Heart left ventricle (tissue), 16 donors: ENCODE data around the gene COX19. TPM values are rescaled to one million over a fixed set of nuclear protein-coding genes. Genes with fewer than 3 reads are reported as not detected.
"Not testable (repeated sequence)": the region's sequence is repeated elsewhere in the genome, so short reads cannot be mapped to it uniquely, and the experiment has no call there.

Source experiments
- ATAC-seq, 4 donors: fragments of 200-7000 bp; cut with Tn5 transposase; one replicate each; pipeline ENCODE4 v1.9.1; 2020 to 2022; ENCODE audit warnings: moderate library complexity in 4 of 4, mild to moderate bottlenecking in 3 of 4, moderate number of reproducible peaks in 1 of 4
- DNase-seq, 5 donors: peaks; one replicate each; pipeline ENCODE4 v3.0.0-alpha.2; 2020
- H3K27ac ChIP-seq, 12 donors: fragments of 200-600 bp; sonication (generic) in 4 of 12; one replicate each; pipeline versions ENCODE4 v1.5.0 to v1.8.0; 2016 to 2022; ENCODE audit warnings: mild to moderate bottlenecking in 2 of 12
- H3K27me3 ChIP-seq, 9 donors: fragments of 200-600 bp; sonication (generic) in 2 of 9; one replicate each; pipeline versions ENCODE4 v1.5.1 to v1.8.0; 2016 to 2022; ENCODE audit warnings: mild to moderate bottlenecking in 3 of 9
- H3K36me3 ChIP-seq, 9 donors: fragments of 200-600 bp; sonication (generic) in 2 of 9; one replicate each; pipeline versions ENCODE4 v1.5.0 to v1.8.0; 2018 to 2022; ENCODE audit warnings: mild to moderate bottlenecking in 2 of 9
- H3K4me1 ChIP-seq, 12 donors: fragments of 200-600 bp; sonication (generic) in 4 of 12; one replicate each; pipeline versions ENCODE4 v1.5.0 to v1.8.0; 2016 to 2022; ENCODE audit warnings: mild to moderate bottlenecking in 3 of 12
- H3K4me3 ChIP-seq, 12 donors: fragments of 200-600 bp; sonication (generic) in 4 of 12; one replicate each; pipeline versions ENCODE4 v1.5.0 to v1.8.0; 2017 to 2022; ENCODE audit warnings: mild to moderate bottlenecking in 9 of 12, moderate library complexity in 4 of 12
- H3K9me3 ChIP-seq, 12 donors: fragments of 200-600 bp; sonication (generic) in 4 of 12; one replicate each; pipeline versions ENCODE4 v1.5.0 to v1.8.0; 2016 to 2022; ENCODE audit warnings: mild to moderate bottlenecking in 1 of 12
- CTCF ChIP-seq, 12 donors: fragments of 200-600 bp; sonication (generic) in 4 of 12; IDR thresholded peaks; one replicate each; pipeline versions ENCODE4 v1.5.0 to v1.8.0; 2018 to 2022; ENCODE audit warnings: antibody characterized with exemption in 12 of 12, mild to moderate bottlenecking in 5 of 12
- POLR2A ChIP-seq, 2 donors: fragments of 450-650 bp; IDR thresholded peaks; one replicate each; pipeline ENCODE4 v1.6.1; 2017; ENCODE audit warnings: antibody characterized with exemption in 2 of 2, mild to moderate bottlenecking in 2 of 2, moderate library complexity in 2 of 2
- WGBS, 4 donors: extraction: QIAGEN DNeasy Blood & Tissue Kit in 2 of 4; methylation state at CpG; one replicate each; pipeline versions ENCODE4 v1.1.5 to v1.1.7; 2013 to 2018; 5-methylcytosine and 5-hydroxymethylcytosine counted together
- intact Hi-C, 10 donors: fragments of 100-400 bp; cut with DNase I; formaldehyde crosslinking; loops; one replicate each; pipeline versions ENCODE4 v1.11.1 to v1.14.2; 2022
- polyA plus RNA-seq, 2 donors: library from polyadenylated mRNA; stranded (reverse); fragments of 200-250 nt; gene quantifications; one replicate each; pipeline ENCODE4 v1.2.3, GENCODE V29; 2013
- total RNA-seq, 9 donors: library from RNA; depleted of rRNA in 2 of 9; stranded (reverse); fragments of >200 nt in 2 of 9; fragmentation: NEBNext Ultra II Directional in 3 of 9; extraction: Animal tissue kit (Norgen Biotek cat#: 25700) in 3 of 9; gene quantifications; one replicate each; pipeline versions ENCODE4 v1.1.0 to v1.2.4, GENCODE V29; 2016 to 2023
- donor health status: ischemic (EF 13 %, LVEDD 7.1; RV severe dilation, severe dysfunction).
- donor health status: healthy with polysubstance abuse.
- donor health status: DM: no; HTN: yes; CAD: no.
- donor health status: DM: no; HTN: no; CAD: no.
- donor health status: ischemic (EF 25% LVEDD 6.9; RV normal size, moderate dysfunction).
- donor health status: ischemic (EF 25% LVEDD 5.7; RV mildly dilated, moderate dysfunction).
- donor health status: healthy.
- donor health status: DM: yes; HTN: yes; CAD: no.
- donor health status: ischemic (EF 35%, LVEDD 5.7; RV mildly dilated, moderate dysfunction).
- donor health status: nonischemic (EF 11% LVEDD 7.7; RV severe dilation, severe dysfunction).
- donor health status: DM: yes; HTN: yes; CAD: no.
- donor health status: PGD.
- donor health status: ischemic (EF 29% LVEDD 5.4; RV normal size, mild dysfunction).
- donor health status: nonischemic (EF 23%, LVEDD 6.1; RV moderate dilation, normal function).

Gene COX19
- total and polyA plus RNA-seq, 11 donors, result 3.1 to 7.8 (median 6.5) TPM

- no peaks in the 10 kb centered on the region for H3K9me3 ChIP-seq
- no peak for TF ChIP-seq POLR2A (IDR thresholded peaks at IDR 0.05)
- no peak for TF ChIP-seq CTCF (IDR thresholded peaks at IDR 0.05)
- intact Hi-C loops, result no loop called here
- ATAC-seq, result no peak
- 84 to 97% (median 94%) methylated on average over 6 to 21 of the region's 21 CpGs for WGBS, 4 donors
- no peak overlapping the region for H3K4me3 ChIP-seq
- H3K4me1 ChIP-seq, result no peaks in the 10 kb centered on the region
- H3K27ac ChIP-seq, result no peak overlapping the region
- H3K27me3 ChIP-seq, result no peaks in the 10 kb centered on the region
- peaks cover 0 to 34% (median 12%) of the 10 kb centered on the region in 9 donors for H3K36me3 ChIP-seq
- no peak for DNase-seq
Observed at GRCh38 chr7:1005303-1005702, 30.0 kb upstream of the COX19 start.

- peak in 3 of 4 donors; percentile 25 to 46 (median 34) for ATAC-seq
Observed at GRCh38 chr7:1004018-1004852, 28.9 kb upstream of the COX19 start.

GRCh38 chr7:1002445-1002844 is 27.1 kb upstream of the COX19 start:
- H3K4me1 ChIP-seq, H3K4me3 ChIP-seq, H3K27me3 ChIP-seq, intact Hi-C loops, ATAC-seq, H3K9me3 ChIP-seq, DNase-seq, H3K27ac ChIP-seq: not testable (repeated sequence)
- 80 to 91% (median 87%) methylated on average over 3 to 6 of the region's 7 CpGs for WGBS, 4 donors
- H3K36me3 ChIP-seq, result peaks cover 0 to 37% (median 22%) of the 10 kb centered on the region in 9 donors

More at GRCh38 chr7:1004018-1004852, 28.9 kb upstream of the COX19 start:
- TF ChIP-seq CTCF (IDR thresholded peaks at IDR 0.05), result no peak
- TF ChIP-seq POLR2A (IDR thresholded peaks at IDR 0.05), result no peak
- WGBS, 4 donors, result 79 to 87% (median 80%) methylated on average over 26 to 32 of the region's 32 CpGs
- DNase-seq, result no peak
- H3K36me3 ChIP-seq, result peaks cover 0 to 34% (median 12%) of the 10 kb centered on the region in 9 donors
- no peak overlapping the region for H3K4me3 ChIP-seq
- intact Hi-C loops, result no loop called here
- H3K27ac ChIP-seq, result no peak overlapping the region
- H3K4me1 ChIP-seq, result no peaks in the 10 kb centered on the region
- no peaks in the 10 kb centered on the region for H3K27me3 ChIP-seq
- no peaks in the 10 kb centered on the region for H3K9me3 ChIP-seq

GRCh38 chr7:1002026-1002425 is 26.7 kb upstream of the COX19 start:
- ATAC-seq, H3K27me3 ChIP-seq, H3K4me1 ChIP-seq, H3K4me3 ChIP-seq, H3K9me3 ChIP-seq, intact Hi-C loops, H3K27ac ChIP-seq, DNase-seq: not testable (repeated sequence)
- WGBS, 4 donors, result 90 to 94% (median 91%) methylated on average over 4 of the region's 4 CpGs
- H3K36me3 ChIP-seq, result peaks cover 0 to 37% (median 26%) of the 10 kb centered on the region in 9 donors

- H3K4me3 ChIP-seq, H3K9me3 ChIP-seq, DNase-seq, H3K27ac ChIP-seq, intact Hi-C loops, H3K4me1 ChIP-seq, H3K27me3 ChIP-seq, ATAC-seq: not testable (repeated sequence)
- 89 to 94% (median 92%) methylated on average over 8 to 14 of the region's 14 CpGs for WGBS, 4 donors
- H3K36me3 ChIP-seq, result peaks cover 0 to 37% (median 25%) of the 10 kb centered on the region in 9 donors
Observed at GRCh38 chr7:1001069-1001770, 25.9 kb upstream of the COX19 start.
